Esophagus squamous epithelium (tissue), 5 donors: Measurements from ENCODE around the gene MIPOL1. TPM values are rescaled to one million over a fixed set of nuclear protein-coding genes. Genes with fewer than 3 reads are reported as not detected.
A peak's percentile ranks its signal among the peaks of the same experiment; 100 is the strongest.

Experiments used
- DNase-seq: peaks from one replicate; lab custom pipeline; 2025; lab: John Stamatoyannopoulos, UW
- H3K27ac ChIP-seq, 4 donors: fragments of 200-600 bp; sonication (generic); one replicate each; pipeline ENCODE4 v1.5.1; 2016 to 2019; ENCODE audit warnings: mild to moderate bottlenecking in 1 of 4
- H3K27me3 ChIP-seq, 4 donors: fragments of 200-600 bp; sonication (generic); 1 replicate in 3 of 4; 2 replicates in 1 of 4; pipeline versions ENCODE4 v1.5.1 to v1.6.0; 2017 to 2021; ENCODE audit warnings: antibody characterized with exemption in 1 of 4
- H3K36me3 ChIP-seq, 3 donors: fragments of 200-600 bp; sonication (generic); one replicate each; pipeline ENCODE4 v1.5.1; 2016 to 2019
- H3K4me1 ChIP-seq, 3 donors: fragments of 200-600 bp; sonication (generic); one replicate each; pipeline ENCODE4 v1.5.1; 2017 to 2019
- H3K4me3 ChIP-seq, 4 donors: fragments of 200-600 bp; sonication (generic); 1 replicate in 3 of 4; 2 replicates in 1 of 4; pipeline ENCODE4 v1.5.1; 2016 to 2019; ENCODE audit warnings: mild to moderate bottlenecking in 2 of 4, moderate library complexity in 1 of 4
- H3K9me3 ChIP-seq, 3 donors: fragments of 200-600 bp; sonication (generic); one replicate each; pipeline ENCODE4 v1.5.1; 2016 to 2019
- POLR2A ChIP-seq, 4 donors: fragments of 450-650 bp; IDR thresholded peaks; one replicate each; pipeline ENCODE4 v1.6.1; 2017; ENCODE audit warnings: antibody characterized with exemption in 4 of 4, mild to moderate bottlenecking in 4 of 4, moderate library complexity in 3 of 4
- WGBS, 2 donors: methylation state at CpG; one replicate each; pipeline ENCODE4 v1.1.5; 2018; 5-methylcytosine and 5-hydroxymethylcytosine counted together
- intact Hi-C: fragments of 100-400 bp; cut with DNase I; formaldehyde crosslinking; loops from one replicate; pipeline ENCODE4 v1.15.0; 2022
- total RNA-seq, 4 donors: library from RNA; depleted of rRNA; stranded (reverse); fragments of >200 nt; gene quantifications; one replicate each; pipeline ENCODE4 v1.1.0, GENCODE V29; 2016
- TF ChIP-seq, protein P1 (sequence below), 6 experiments: fragments of 450-650 bp in 4 of 6; fragments of 200-600 bp in 2 of 6; sonication (generic) in 2 of 6; IDR thresholded peaks; one replicate each; pipeline ENCODE4 v1.5.1; 2016 to 2019; ENCODE audit warnings: antibody characterized with exemption in 6 of 6, mild to moderate bottlenecking in 4 of 6, moderate library complexity in 4 of 6
- donor health status: DM: yes; HTN: yes; CAD: no.

Gene MIPOL1
- total RNA-seq, 4 donors from 2014 or later: 4.9 to 13.7 (median 7.1) TPM

DNA sequence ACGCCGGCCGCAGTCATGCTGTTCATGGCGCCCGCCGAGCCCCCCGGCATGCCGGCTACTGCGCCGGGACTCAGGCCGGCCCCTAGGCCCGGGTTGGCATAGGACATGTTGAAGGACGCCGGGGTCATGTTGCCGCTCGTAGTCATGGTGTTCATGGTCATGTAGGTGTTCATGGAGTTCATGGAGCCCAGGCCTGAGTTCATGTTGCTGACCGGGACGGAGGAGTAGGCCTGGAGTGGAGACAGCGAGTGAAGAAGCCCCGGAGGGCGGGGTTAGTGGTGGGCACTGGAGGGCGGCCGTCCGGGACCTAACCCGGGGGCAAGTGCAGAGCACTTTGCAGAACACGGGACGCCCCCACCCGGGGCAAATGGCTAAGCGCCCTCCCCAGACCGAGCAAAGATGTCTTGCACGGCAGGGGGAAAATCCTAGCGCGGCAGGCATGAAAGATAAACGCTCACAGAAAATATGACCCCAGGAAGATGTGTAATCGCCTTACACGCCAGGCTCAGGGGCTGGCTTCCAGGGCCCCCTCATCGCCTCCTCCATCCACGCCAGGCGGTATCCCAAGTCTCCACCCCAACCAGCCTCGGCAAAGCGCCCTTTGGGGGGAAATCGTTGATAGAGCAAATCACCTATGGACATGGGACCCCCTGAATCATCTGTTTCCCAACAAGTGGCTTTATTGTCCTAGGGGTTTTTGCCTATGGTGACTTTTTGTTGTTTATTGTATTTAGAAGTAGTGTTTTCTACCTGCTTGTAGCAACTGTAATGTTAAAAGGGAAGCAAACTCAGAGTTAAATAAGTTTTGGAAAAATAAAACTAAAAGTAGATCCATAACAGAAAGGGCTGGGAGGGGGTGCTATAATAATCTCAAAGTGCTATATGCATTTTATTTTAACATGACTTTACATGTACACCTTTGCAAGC lies 395.0 kb downstream of the MIPOL1 start:
- DNase-seq: no peak
- TF ChIP-seq POLR2A (IDR thresholded peaks at IDR 0.05): no peak
- TF ChIP-seq, protein P1, sequence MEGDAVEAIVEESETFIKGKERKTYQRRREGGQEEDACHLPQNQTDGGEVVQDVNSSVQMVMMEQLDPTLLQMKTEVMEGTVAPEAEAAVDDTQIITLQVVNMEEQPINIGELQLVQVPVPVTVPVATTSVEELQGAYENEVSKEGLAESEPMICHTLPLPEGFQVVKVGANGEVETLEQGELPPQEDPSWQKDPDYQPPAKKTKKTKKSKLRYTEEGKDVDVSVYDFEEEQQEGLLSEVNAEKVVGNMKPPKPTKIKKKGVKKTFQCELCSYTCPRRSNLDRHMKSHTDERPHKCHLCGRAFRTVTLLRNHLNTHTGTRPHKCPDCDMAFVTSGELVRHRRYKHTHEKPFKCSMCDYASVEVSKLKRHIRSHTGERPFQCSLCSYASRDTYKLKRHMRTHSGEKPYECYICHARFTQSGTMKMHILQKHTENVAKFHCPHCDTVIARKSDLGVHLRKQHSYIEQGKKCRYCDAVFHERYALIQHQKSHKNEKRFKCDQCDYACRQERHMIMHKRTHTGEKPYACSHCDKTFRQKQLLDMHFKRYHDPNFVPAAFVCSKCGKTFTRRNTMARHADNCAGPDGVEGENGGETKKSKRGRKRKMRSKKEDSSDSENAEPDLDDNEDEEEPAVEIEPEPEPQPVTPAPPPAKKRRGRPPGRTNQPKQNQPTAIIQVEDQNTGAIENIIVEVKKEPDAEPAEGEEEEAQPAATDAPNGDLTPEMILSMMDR (IDR thresholded peaks at IDR 0.05): no peak
- intact Hi-C loops: loop anchor here (5.0 kb wide), 1 partner anchor 345 kb away; no protein-coding TSS in a partner anchor
- Histone ChIP-seq H3K9me3 (no peaks in the 10 kb centered on the region), H3K4me3 (peak overlapping the region; percentile 58 to 72 (median 62)), H3K4me1 (peaks cover 8 to 63% (median 15%) of the 10 kb centered on the region in 3 donors), H3K27ac (peak overlapping the region; percentile 79 to 95 (median 90)), H3K27me3 (peaks cover 0 to 99% (median 20%) of the 10 kb centered on the region in 4 donors), H3K36me3 (no peaks in the 10 kb centered on the region)
- 2 to 8% methylated on average over 8 to 22 of the region's 42 CpGs for WGBS, 2 donors

DNA sequence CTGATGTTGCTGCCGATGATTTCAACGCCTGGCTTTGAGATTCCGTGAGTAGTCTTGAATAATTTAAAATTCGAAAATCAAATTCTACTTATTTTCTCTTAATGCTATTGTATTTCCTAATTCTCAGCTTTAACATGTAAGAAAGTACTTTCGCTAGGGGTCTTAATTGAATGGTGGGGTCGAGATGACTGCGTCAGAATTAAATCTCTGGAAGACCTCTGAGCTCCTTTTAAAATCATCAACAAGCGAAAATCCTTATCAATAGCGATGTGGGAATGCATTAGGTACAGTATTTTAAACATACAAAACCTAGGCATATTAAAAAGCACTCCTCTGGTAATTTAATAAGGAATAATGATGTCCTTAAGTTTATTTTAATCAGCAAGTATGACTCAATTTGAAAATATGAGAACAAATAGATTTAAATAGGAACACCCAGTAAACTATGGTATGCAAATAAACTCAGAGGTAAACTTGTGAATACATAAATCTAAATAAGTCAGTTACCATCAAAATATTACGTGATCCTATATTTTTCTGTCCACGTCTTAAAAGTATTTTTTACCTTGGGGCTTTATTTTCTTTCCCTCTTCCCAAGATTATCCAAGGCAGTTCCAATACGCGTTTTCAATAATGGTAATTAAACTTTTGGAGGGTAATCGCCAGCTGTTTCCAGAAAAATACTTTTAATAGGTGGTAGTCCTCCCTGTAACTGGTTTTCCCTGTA lies 395.9 kb downstream of the MIPOL1 start:
- Histone ChIP-seq H3K4me3 (peak overlapping the region; percentile 58 to 72 (median 62)), H3K27me3 (peaks cover 0 to 99% (median 25%) of the 10 kb centered on the region in 4 donors), H3K36me3 (no peaks in the 10 kb centered on the region), H3K9me3 (no peaks in the 10 kb centered on the region), H3K27ac (peak overlapping the region; percentile 31 to 95 (median 90)), H3K4me1 (peaks cover 16 to 63% (median 20%) of the 10 kb centered on the region in 3 donors)
- intact Hi-C loops: loop anchor here (5.0 kb wide), 1 partner anchor 346 kb away; no protein-coding TSS in a partner anchor
- DNase-seq: no peak
- WGBS, 2 donors: 10 to 13% methylated on average over 14 of the region's 14 CpGs
- no peak for TF ChIP-seq POLR2A (IDR thresholded peaks at IDR 0.05)
- TF ChIP-seq, protein P1 (IDR thresholded peaks at IDR 0.05): no peak

DNA sequence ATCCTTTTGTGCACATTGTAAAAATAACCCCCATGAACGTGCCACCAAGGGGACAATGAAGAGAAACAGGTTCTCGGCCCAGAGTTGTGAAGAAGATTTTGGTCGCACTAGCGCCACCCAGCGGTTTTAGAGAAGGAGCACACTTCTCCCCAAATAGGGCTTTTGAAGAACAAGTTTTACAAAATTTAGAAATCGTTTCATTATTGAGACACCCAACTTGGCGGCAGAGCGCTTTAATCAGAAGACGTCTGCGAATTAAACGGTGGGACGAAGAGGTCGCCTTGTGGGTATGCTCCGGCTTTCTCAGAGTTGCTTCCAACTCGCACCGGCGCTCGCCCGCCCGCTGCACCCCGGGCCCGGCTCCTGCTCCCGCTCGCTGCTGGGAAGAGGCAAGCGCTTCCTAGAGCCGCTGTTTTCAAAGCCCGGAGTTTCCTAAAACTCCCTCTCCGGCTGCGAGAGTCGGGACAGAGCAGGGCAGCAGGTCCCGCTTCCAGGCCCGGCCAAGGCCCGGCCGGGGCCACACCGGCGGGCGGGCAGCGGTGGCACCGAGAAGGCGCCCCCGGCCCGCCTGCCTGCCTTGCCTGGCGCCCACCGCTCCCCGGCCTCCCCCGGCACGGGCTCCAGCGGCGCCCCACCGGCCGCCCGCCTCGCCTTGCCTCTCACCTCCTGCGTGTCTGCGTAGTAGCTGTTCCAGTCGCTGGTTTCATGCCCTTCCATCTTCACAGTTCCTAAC lies 396.7 kb downstream of the MIPOL1 start:
- intact Hi-C loops: loop anchor here (5.0 kb wide), 1 partner anchor 347 kb away; no protein-coding TSS in a partner anchor
- DNase-seq: no peak
- Histone ChIP-seq H3K4me3 (peak overlapping the region; percentile 58 to 72 (median 62)), H3K9me3 (no peaks in the 10 kb centered on the region), H3K27ac (peak overlapping the region; percentile 89 to 95 (median 92)), H3K27me3 (peaks cover 0 to 99% (median 27%) of the 10 kb centered on the region in 4 donors), H3K4me1 (peaks cover 16 to 70% (median 27%) of the 10 kb centered on the region in 3 donors), H3K36me3 (no peaks in the 10 kb centered on the region)
- WGBS, 2 donors: 1 to 11% methylated on average over 14 to 24 of the region's 56 CpGs
- peak in 1 of 4 donors; percentile 8 for TF ChIP-seq POLR2A (IDR thresholded peaks at IDR 0.05)
- TF ChIP-seq, protein P1 (IDR thresholded peaks at IDR 0.05): peak; percentile 35 to 91 (median 78)

DNA sequence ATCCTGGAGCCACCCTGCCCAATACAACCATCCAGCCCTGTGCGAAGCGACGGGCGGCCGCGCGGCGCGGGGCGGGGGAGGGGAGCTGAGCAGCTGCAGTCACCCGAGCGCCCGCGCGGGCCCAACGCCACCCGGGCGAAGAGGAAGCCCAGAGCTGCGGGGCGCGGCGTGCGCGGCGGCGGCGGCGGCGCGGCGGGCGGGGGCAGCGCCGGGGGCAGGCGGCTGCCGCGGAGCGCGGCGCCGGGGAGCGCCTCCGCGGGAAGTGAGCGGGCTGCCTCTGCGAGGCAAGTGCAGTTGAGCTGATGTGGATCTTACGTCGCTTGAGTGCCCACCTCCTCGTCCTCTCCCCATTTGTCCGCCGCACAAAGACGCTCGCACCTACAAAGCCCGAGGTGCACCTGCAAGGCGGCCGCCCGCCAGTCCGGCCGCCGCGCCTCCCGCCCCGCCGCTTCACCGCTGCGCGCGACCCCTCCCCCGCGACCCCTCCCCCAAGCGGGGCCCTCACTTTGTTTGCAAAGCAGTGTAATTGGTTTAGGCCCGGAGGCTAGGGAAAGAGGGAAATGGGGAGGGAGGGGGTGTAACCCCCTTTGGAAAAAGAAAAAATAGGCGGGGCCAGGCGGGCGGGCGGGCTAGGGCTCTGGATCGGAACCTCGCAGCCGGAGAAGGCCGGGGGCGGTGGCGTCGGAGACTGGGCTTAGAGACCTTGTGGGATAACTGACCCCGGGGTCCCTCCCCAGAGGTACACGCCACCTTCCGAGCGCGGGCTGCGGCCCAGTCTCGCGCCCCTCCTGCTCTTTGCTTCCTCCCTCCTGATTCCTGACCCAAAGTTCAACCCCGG lies 397.5 kb downstream of the MIPOL1 start, which contains the start of the genes FOXA1 and TTC6:
Gene FOXA1 (minus strand): TSS at position 279 of the 838 bp plus-strand sequence. CDS start 277 bp downstream, at position 2.
Gene TTC6 (plus strand): TSS at position 659 of the 838 bp plus-strand sequence. CDS start 26,436 bp downstream, outside the sequence.
- intact Hi-C loops: loop anchor here (5.0 kb wide), 1 partner anchor 348 kb away; no protein-coding TSS in a partner anchor
- Histone ChIP-seq H3K36me3 (no peaks in the 10 kb centered on the region), H3K27me3 (peaks cover 0 to 99% (median 27%) of the 10 kb centered on the region in 4 donors), H3K4me3 (peak within 1 kb of the TSS; percentile 58 to 72 (median 62)), H3K27ac (peak within 1 kb of the TSS; percentile 89 to 95 (median 92)), H3K9me3 (no peaks in the 10 kb centered on the region), H3K4me1 (peaks cover 17 to 78% (median 32%) of the 10 kb centered on the region in 3 donors)
- TF ChIP-seq, protein P1 (IDR thresholded peaks at IDR 0.05): no peak
- TF ChIP-seq POLR2A (IDR thresholded peaks at IDR 0.05): peak in 2 of 4 donors; percentile 8 to 33
- DNase-seq: no peak
- 1 to 2% methylated on average over 11 to 26 of the region's 92 CpGs for WGBS, 2 donors
